Ovary (tissue), 9 donors: ENCODE measurements around the gene SARM1. TPM values are rescaled to one million over a fixed set of nuclear protein-coding genes. Genes with fewer than 3 reads are reported as not detected.
A peak's percentile ranks its signal among the peaks of the same experiment; 100 is the strongest.

ENCODE experiments used
- DNase-seq, 5 donors: peaks; one replicate each; pipeline ENCODE4 v3.0.0-alpha.2; 2019 to 2020
- H3K27ac ChIP-seq, 2 donors: fragments of 200-600 bp; one replicate each; pipeline versions ENCODE4 v1.5.1 to v1.8.0; 2019 to 2022
- H3K27me3 ChIP-seq: fragments of 200-600 bp; one replicate; pipeline ENCODE4 v1.8.0; 2022
- H3K36me3 ChIP-seq: fragments of 200-600 bp; sonication (generic); one replicate; pipeline ENCODE4 v1.5.1; 2019
- H3K4me1 ChIP-seq: one replicate; pipeline ENCODE4 v1.8.1; 2013; ENCODE audit warnings: mild to moderate bottlenecking, moderate library complexity; ENCODE audit not compliant: insufficient read depth
- H3K4me3 ChIP-seq: fragments of 200-600 bp; sonication (generic); one replicate; pipeline ENCODE4 v1.5.1; 2017
- H3K9me3 ChIP-seq, 2 donors: fragments of 200-600 bp in 1 of 2; sonication (generic) in 1 of 2; one replicate each; pipeline versions ENCODE4 v1.5.1 to v1.8.1; 2013 to 2019; ENCODE audit warnings: mild to moderate bottlenecking in 1 of 2, moderate library complexity in 1 of 2
- EP300 ChIP-seq: sonication (generic); formaldehyde crosslinking; IDR thresholded peaks from one replicate; pipeline ENCODE4 v1.6.1; 2017; ENCODE audit warnings: antibody characterized with exemption
- POLR2A ChIP-seq: fragments of 450-650 bp; IDR thresholded peaks from one replicate; pipeline ENCODE4 v1.6.1; 2017; ENCODE audit warnings: antibody characterized with exemption, mild to moderate bottlenecking, moderate library complexity
- WGBS, 3 donors: extraction: QIAGEN DNeasy Blood & Tissue Kit in 1 of 3; methylation state at CpG; one replicate each; pipeline versions ENCODE4 v1.1.5 to v1.1.7; 2013 to 2017; 5-methylcytosine and 5-hydroxymethylcytosine counted together
- intact Hi-C, 4 donors: fragments of 100-400 bp; cut with DNase I; formaldehyde crosslinking; loops; one replicate each; pipeline versions ENCODE4 v1.11.0 to v1.15.1; 2022 to 2023
- polyA plus RNA-seq, 2 donors: library from polyadenylated mRNA; stranded (reverse); fragments of 200-250 nt in 1 of 2; fragments of 350-450 nt in 1 of 2; fragmentation: Illumina TruSeq in 1 of 2; extraction: RNeasy Lipid Tissue Mini Kit (QIAGEN cat#74804) in 1 of 2; gene quantifications; one replicate each; pipeline ENCODE4 v1.2.3, GENCODE V29; 2013 to 2014
- total RNA-seq, 7 donors: library from RNA; depleted of rRNA in 2 of 7; stranded (reverse); fragments of >200 nt in 2 of 7; fragmentation: NEBNext Ultra II Directional in 3 of 7; extraction: Animal tissue kit (Norgen Biotek cat#: 25700) in 3 of 7; gene quantifications; one replicate each; pipeline versions ENCODE4 v1.1.0 to v1.2.4, GENCODE V29; 2016 to 2023
- TF ChIP-seq, protein P1 (sequence below), 3 donors: fragments of 450-650 bp in 2 of 3; fragments of 200-600 bp in 1 of 3; IDR thresholded peaks; one replicate each; pipeline versions ENCODE4 v1.5.1 to v1.8.0; 2016 to 2022; ENCODE audit warnings: antibody characterized with exemption in 3 of 3, mild to moderate bottlenecking in 1 of 3
- donor health status: DM: no; HTN: no; CAD: no; lungs with moderate emphysema.
- donor health status: DM: no; HTN: no; CAD: no.
- donor health status: Bipolar disorder and iron deficiency.
- donor health status: DM: yes; HTN: yes; CAD: no.
- donor health status: DM: no; HTN: no; CAD: no.
- donor health status: DM: yes; HTN: yes; CAD: no.

The SARM1 gene
- total and polyA plus RNA-seq, 9 donors = 7.4 to 21.5 (median 14.1) TPM

DNA sequence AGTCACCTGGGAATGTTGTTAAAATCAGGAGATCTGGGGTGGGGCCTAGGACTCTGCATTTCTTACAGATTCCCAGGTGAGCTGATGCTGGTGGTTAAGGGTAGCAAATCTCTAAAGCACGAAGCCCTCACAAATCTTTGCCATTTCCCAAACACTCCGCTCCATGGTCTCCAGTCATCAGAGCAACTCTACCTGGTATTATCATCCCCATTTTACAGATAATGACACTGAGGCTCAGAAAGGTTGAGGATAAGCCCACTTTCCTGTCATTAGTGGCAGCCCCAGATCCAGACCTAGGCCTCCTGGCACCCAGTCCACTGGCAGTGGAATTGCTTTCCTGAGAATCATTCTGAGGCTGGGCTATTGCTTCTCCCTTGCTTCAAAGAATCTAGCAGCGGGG is 25.8 kb downstream of the SARM1 start:
- no peaks in the 10 kb centered on the region for H3K4me1 ChIP-seq
- no peak for DNase-seq
- no peaks in the 10 kb centered on the region for H3K27me3 ChIP-seq
- intact Hi-C loops = no loop called here
- TF ChIP-seq POLR2A (no peak), EP300 (no peak)
- TF ChIP-seq, protein P1, sequence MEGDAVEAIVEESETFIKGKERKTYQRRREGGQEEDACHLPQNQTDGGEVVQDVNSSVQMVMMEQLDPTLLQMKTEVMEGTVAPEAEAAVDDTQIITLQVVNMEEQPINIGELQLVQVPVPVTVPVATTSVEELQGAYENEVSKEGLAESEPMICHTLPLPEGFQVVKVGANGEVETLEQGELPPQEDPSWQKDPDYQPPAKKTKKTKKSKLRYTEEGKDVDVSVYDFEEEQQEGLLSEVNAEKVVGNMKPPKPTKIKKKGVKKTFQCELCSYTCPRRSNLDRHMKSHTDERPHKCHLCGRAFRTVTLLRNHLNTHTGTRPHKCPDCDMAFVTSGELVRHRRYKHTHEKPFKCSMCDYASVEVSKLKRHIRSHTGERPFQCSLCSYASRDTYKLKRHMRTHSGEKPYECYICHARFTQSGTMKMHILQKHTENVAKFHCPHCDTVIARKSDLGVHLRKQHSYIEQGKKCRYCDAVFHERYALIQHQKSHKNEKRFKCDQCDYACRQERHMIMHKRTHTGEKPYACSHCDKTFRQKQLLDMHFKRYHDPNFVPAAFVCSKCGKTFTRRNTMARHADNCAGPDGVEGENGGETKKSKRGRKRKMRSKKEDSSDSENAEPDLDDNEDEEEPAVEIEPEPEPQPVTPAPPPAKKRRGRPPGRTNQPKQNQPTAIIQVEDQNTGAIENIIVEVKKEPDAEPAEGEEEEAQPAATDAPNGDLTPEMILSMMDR (IDR thresholded peaks at IDR 0.05) = no peak
- no peaks in the 10 kb centered on the region for H3K9me3 ChIP-seq
- H3K27ac ChIP-seq = no peak overlapping the region
- WGBS, 3 donors = 93 to 94% (median 93%) methylated on average over 3 of the region's 3 CpGs
- no peaks in the 10 kb centered on the region for H3K36me3 ChIP-seq
- H3K4me3 ChIP-seq = no peak overlapping the region

DNA sequence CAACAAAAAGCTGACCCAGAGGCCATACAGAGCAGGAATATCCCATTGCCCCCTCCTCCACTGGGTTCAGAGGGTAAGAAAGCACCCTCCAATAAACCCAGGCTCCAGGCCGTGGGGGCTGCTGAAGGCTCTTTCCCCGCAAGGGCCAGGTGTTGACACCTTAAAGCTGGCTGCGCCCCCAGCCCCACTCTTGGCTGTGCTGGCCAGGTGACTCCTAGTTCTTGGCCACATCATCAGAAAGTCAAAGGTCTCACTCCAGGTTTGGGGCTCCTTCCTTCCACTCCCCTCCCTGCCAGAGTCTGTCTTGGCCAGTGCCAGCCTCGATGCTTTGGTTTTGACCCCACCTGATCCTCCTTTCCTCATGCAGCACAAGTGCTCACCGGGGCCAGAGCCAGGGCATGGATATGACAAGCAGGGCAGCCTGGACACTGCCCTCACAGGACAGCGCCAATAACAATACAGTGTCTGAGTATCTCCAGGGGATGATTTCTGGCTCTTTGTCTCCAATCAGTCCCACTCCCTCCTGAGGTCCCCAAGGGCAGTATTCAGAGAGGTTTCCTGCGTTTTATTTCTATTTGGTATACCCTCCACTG is 26.3 kb downstream of the SARM1 start:
- Histone ChIP-seq H3K27me3 (no peaks in the 10 kb centered on the region), H3K27ac (no peak overlapping the region), H3K36me3 (no peaks in the 10 kb centered on the region), H3K4me3 (no peak overlapping the region), H3K9me3 (no peaks in the 10 kb centered on the region), H3K4me1 (no peaks in the 10 kb centered on the region)
- WGBS, 3 donors = 62 to 79% (median 72%) methylated on average over 7 of the region's 7 CpGs
- TF ChIP-seq EP300 = no peak
- TF ChIP-seq POLR2A = no peak
- TF ChIP-seq, protein P1 (IDR thresholded peaks at IDR 0.05) = no peak
- DNase-seq = peak in 1 of 5 donors; percentile 23
- intact Hi-C loops = no loop called here

DNA sequence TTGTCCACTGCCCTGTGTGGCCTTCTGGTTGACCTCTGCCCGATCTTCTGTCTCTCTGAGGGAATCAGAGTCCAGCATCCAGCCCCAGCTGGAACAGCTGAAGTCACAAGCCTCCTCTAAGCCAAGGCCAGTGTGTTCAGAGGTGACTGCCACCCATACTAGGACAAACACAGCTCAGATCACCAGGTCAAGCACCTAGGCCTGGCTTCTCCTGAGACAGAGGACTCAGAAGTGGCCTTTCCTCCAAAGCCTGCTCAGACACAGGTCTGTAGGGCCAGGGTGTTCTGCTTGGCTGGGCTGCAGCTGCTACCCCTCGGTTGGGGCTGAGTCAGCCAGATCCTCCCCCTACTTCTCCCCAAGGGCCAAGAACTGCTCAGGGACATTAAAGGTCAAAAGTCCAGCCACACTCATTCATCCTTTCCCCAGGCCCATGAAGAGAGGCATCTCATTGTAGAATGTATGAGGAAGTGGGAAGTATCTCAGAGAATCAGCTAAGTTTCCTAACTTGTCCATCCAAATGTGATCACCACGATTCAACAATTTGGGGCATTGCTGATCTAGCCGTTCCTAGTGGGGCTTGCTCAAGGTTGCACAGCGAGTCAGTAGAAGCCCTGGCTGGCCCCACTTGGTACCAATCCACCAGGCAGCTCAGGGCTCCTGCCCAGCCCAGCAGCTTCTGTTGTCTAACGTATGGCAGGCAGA is 26.9 kb downstream of the SARM1 start:
- H3K36me3 ChIP-seq = no peaks in the 10 kb centered on the region
- peak in 1 of 5 donors; percentile 27 for DNase-seq
- H3K27me3 ChIP-seq = no peaks in the 10 kb centered on the region
- intact Hi-C loops = no loop called here
- WGBS, 3 donors = 44 to 45% (median 44%) methylated on average over 6 of the region's 6 CpGs
- TF ChIP-seq, protein P1 (IDR thresholded peaks at IDR 0.05) = no peak
- TF ChIP-seq POLR2A (no peak), EP300 (no peak)
- H3K4me3 ChIP-seq = no peak overlapping the region
- H3K4me1 ChIP-seq = no peaks in the 10 kb centered on the region
- no peaks in the 10 kb centered on the region for H3K9me3 ChIP-seq
- no peak overlapping the region for H3K27ac ChIP-seq

DNA sequence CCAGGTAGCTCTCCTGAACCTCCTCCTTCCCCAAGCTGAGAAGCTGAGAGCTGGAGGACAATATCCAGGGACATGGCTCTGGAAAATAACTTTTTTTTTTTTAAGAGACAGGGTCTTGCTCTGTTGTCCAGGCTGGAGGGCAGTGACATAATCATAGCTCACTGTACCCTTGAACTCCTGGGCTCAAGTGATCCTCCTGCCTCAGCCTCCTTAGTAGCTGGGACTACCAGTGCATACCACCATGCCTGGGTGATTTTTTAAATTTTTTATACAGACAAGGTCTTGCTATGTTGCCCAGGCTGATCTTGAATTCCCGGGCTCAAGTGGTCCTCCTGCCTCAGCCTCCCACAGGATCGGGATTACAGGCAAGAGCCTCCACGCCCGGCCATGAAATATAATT is 28.3 kb downstream of the SARM1 start:
- Histone ChIP-seq H3K9me3 (no peaks in the 10 kb centered on the region), H3K36me3 (no peaks in the 10 kb centered on the region), H3K27me3 (no peaks in the 10 kb centered on the region), H3K4me3 (no peak overlapping the region), H3K4me1 (peaks cover 4% of the 10 kb centered on the region), H3K27ac (no peak overlapping the region)
- WGBS, 3 donors = 88 to 91% (median 88%) methylated on average over 4 of the region's 4 CpGs
- peak in 1 of 5 donors; percentile 3 for DNase-seq
- TF ChIP-seq EP300 = no peak
- TF ChIP-seq, protein P1 (IDR thresholded peaks at IDR 0.05) = no peak
- no peak for TF ChIP-seq POLR2A
- intact Hi-C loops = no loop called here
